ENCODE measurements around the gene MYLK.

DNA sequence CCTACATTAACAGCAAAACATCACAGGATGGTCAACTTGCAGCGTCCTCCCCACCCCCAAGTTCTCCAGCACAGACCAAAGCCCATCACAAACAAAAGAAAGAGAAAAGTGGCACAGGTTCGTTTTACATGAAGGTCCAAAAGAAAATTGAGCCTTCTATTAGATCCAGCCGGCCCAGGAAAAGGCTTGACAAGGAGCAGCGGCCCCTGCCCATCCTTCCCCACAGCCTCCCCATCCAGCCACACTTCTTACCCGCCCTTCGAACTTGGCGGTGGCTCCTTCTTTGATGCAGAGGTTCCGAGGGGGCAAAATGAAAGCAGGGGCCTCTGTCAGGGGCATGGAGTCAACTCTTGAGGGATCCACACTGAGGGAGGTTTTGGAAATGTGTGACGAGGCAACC, 90.7 kb downstream of the MYLK start:
- TF ChIP-seq, protein P1, sequence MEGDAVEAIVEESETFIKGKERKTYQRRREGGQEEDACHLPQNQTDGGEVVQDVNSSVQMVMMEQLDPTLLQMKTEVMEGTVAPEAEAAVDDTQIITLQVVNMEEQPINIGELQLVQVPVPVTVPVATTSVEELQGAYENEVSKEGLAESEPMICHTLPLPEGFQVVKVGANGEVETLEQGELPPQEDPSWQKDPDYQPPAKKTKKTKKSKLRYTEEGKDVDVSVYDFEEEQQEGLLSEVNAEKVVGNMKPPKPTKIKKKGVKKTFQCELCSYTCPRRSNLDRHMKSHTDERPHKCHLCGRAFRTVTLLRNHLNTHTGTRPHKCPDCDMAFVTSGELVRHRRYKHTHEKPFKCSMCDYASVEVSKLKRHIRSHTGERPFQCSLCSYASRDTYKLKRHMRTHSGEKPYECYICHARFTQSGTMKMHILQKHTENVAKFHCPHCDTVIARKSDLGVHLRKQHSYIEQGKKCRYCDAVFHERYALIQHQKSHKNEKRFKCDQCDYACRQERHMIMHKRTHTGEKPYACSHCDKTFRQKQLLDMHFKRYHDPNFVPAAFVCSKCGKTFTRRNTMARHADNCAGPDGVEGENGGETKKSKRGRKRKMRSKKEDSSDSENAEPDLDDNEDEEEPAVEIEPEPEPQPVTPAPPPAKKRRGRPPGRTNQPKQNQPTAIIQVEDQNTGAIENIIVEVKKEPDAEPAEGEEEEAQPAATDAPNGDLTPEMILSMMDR (IDR thresholded peaks at IDR 0.05): no peak
- TF ChIP-seq POLR2A (IDR thresholded peaks at IDR 0.05): no peak
